GM12801 (cell line): ENCODE data around the gene C2orf49.

ENCODE experiments used
- CTCF ChIP-seq: IDR thresholded peaks from one replicate; pipeline ENCODE4 v1.5.1; 2011; ENCODE audit warnings: control low read depth; ENCODE audit not compliant: insufficient read length; ENCODE audit errors: extremely low read depth

C2orf49 gene

GRCh38 chr2:105387225-105387624 is 49.9 kb downstream of the C2orf49 start:
- TF ChIP-seq CTCF = no peak

GRCh38 chr2:105388971-105389381 is 51.6 kb downstream of the C2orf49 start:
- no peak for TF ChIP-seq CTCF

- TF ChIP-seq CTCF = no peak
Measured at GRCh38 chr2:105390454-105390853, 53.1 kb downstream of the C2orf49 start.

GRCh38 chr2:105391058-105391627 is 53.8 kb downstream of the C2orf49 start:
- no peak for TF ChIP-seq CTCF

- TF ChIP-seq CTCF = no peak
Measured at GRCh38 chr2:105391763-105392662, 54.7 kb downstream of the C2orf49 start.

GRCh38 chr2:105393373-105394055 is 56.2 kb downstream of the C2orf49 start:
- no peak for TF ChIP-seq CTCF

GRCh38 chr2:105394951-105395611 is 57.7 kb downstream of the C2orf49 start:
- no peak for TF ChIP-seq CTCF
